Central memory CD8-positive, alpha-beta T cell (primary cell): Measurements from ENCODE around the gene STAB2.

Experiments used
- ATAC-seq: fragments of 150-1000 bp; cut with Tn5 transposase; replicated peaks from 2 replicates; pipeline ENCODE4 v1.10.0; 2022; ENCODE audit warnings: mild to moderate bottlenecking, moderate FRiP score, moderate number of reproducible peaks; ENCODE audit not compliant: poor library complexity, severe bottlenecking; ENCODE audit errors: extremely low read depth
- DNase-seq, 2 donors: peaks; one replicate each; pipeline ENCODE4 v3.0.0; 2021; ENCODE audit warnings: low spot score in 2 of 2
- H3K27ac Mint-ChIP-seq: one replicate; pipeline ENCODE4 v1.8.0; 2022; ENCODE audit warnings: low read depth, mild to moderate bottlenecking, moderate library complexity, mixed read lengths
- H3K27me3 Mint-ChIP-seq: one replicate; pipeline ENCODE4 v1.8.0; 2022; ENCODE audit warnings: mixed read lengths
- H3K36me3 Mint-ChIP-seq: one replicate; pipeline ENCODE4 v1.8.0; 2022; ENCODE audit warnings: mild to moderate bottlenecking, moderate library complexity, mixed read lengths; ENCODE audit not compliant: insufficient read depth
- H3K4me1 Mint-ChIP-seq: one replicate; pipeline ENCODE4 v1.8.0; 2022; ENCODE audit warnings: mixed read lengths
- H3K4me3 Mint-ChIP-seq: one replicate; pipeline ENCODE4 v1.8.0; 2022; ENCODE audit warnings: mild to moderate bottlenecking, moderate library complexity, mixed read lengths
- H3K9me3 Mint-ChIP-seq: one replicate; pipeline ENCODE4 v1.8.0; 2022; ENCODE audit warnings: mixed read lengths

Gene STAB2

GRCh38 chr12:103716517-103717196 is 129.6 kb downstream of the STAB2 start:
- Mint-ChIP-seq H3K27ac (no peak overlapping the region), H3K27me3 (peaks cover 29% of the 10 kb centered on the region), H3K4me1 (no peaks in the 10 kb centered on the region), H3K9me3 (no peaks in the 10 kb centered on the region), H3K4me3 (no peak overlapping the region), H3K36me3 (no peaks in the 10 kb centered on the region)
- ATAC-seq (no peak), DNase-seq (no peak)

GRCh38 chr12:103725398-103725797 is 138.3 kb downstream of the STAB2 start:
- no peak overlapping the region for H3K4me3 Mint-ChIP-seq
- ATAC-seq (no peak), DNase-seq (no peak)
- H3K27me3 Mint-ChIP-seq, result no peaks in the 10 kb centered on the region
- no peaks in the 10 kb centered on the region for H3K36me3 Mint-ChIP-seq
- H3K4me1 Mint-ChIP-seq, result no peaks in the 10 kb centered on the region
- H3K27ac Mint-ChIP-seq, result no peak overlapping the region
- no peaks in the 10 kb centered on the region for H3K9me3 Mint-ChIP-seq

DNA sequence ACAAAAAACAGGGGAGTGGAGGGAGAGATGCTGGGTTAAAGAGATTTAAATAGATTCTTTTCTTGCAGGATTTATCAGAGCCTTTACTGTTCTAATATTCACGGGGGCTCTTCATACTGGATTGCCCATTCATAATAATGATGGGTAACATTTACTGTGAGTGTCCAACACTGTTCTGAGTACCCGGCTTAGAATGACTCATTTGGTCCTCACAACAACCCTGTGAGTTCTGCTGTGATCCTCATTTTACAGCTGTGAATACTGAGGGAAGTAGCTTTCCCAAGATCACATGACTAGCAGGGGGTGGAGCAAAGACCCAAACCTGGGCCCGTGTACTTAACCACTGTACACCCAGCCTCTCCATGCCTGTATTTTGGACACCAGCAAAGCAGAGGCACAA is 140.6 kb downstream of the STAB2 start:
- Mint-ChIP-seq H3K9me3 (no peaks in the 10 kb centered on the region), H3K27ac (no peak overlapping the region), H3K4me3 (no peak overlapping the region), H3K36me3 (no peaks in the 10 kb centered on the region), H3K4me1 (no peaks in the 10 kb centered on the region), H3K27me3 (peaks cover 10% of the 10 kb centered on the region)
- ATAC-seq (no peak), DNase-seq (no peak)

DNA sequence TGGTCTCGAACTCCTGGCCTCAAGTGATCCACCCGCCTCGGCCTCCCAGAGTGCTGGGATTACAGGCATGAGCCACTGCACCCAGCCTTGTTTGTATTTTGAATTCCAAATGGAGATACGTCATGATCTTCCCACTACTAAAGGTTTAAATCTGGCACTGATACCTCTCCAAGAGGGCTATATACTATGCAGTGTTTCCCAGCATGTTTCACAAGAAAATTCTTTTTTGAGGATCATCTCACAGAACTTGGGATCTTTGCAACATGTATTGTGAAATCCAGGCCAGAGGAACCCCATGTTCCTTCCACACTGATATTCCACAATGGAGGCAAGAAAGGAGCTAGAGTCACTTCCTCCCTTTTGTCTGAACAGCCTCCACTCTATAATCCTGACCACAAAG is 141.2 kb downstream of the STAB2 start:
- DNase-seq, result no peak
- H3K27ac Mint-ChIP-seq, result no peak overlapping the region
- ATAC-seq, result no peak
- no peaks in the 10 kb centered on the region for H3K4me1 Mint-ChIP-seq
- peaks cover 10% of the 10 kb centered on the region for H3K27me3 Mint-ChIP-seq
- H3K9me3 Mint-ChIP-seq, result no peaks in the 10 kb centered on the region
- no peaks in the 10 kb centered on the region for H3K36me3 Mint-ChIP-seq
- H3K4me3 Mint-ChIP-seq, result no peak overlapping the region

GRCh38 chr12:103729499-103729898 is 142.4 kb downstream of the STAB2 start:
- ATAC-seq (no peak), DNase-seq (no peak)
- no peak overlapping the region for H3K27ac Mint-ChIP-seq

GRCh38 chr12:103731539-103731938 is 144.5 kb downstream of the STAB2 start:
- Mint-ChIP-seq H3K36me3 (no peaks in the 10 kb centered on the region), H3K27ac (no peak overlapping the region), H3K27me3 (peaks cover 10% of the 10 kb centered on the region), H3K4me3 (no peak overlapping the region), H3K4me1 (no peaks in the 10 kb centered on the region), H3K9me3 (no peaks in the 10 kb centered on the region)
- DNase-seq, result no peak
- ATAC-seq, result no peak

More at GRCh38 chr12:103729499-103729898, 142.4 kb downstream of the STAB2 start:
- no peak overlapping the region for H3K4me3 Mint-ChIP-seq
- H3K27me3 Mint-ChIP-seq, result peaks cover 10% of the 10 kb centered on the region
- H3K9me3 Mint-ChIP-seq, result no peaks in the 10 kb centered on the region
- no peaks in the 10 kb centered on the region for H3K4me1 Mint-ChIP-seq
- H3K36me3 Mint-ChIP-seq, result no peaks in the 10 kb centered on the region

DNA sequence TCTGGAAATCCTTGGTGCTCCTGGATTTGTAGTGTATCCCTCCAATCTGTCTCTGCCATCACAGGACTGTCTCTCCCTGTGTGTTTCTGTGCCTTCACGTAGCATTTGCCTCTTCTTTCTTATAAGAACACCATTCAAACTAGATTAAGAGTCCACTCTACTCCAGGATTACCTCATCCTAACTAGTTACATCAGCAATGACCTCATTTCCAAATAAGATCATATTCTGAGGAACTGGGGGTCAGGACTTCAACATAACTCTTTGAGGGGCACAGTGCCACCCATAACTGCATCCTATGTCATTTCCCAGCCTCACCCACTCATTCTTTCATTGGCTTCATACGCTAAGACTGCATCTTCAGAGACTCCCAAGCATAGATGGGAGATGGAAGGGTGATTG is 147.8 kb downstream of the STAB2 start:
- Mint-ChIP-seq H3K27me3 (peaks cover 10% of the 10 kb centered on the region), H3K36me3 (no peaks in the 10 kb centered on the region), H3K4me1 (no peaks in the 10 kb centered on the region), H3K9me3 (no peaks in the 10 kb centered on the region), H3K27ac (no peak overlapping the region), H3K4me3 (no peak overlapping the region)
- ATAC-seq, result no peak
- DNase-seq, result no peak

- no peaks in the 10 kb centered on the region for H3K36me3 Mint-ChIP-seq
- peaks cover 10% of the 10 kb centered on the region for H3K27me3 Mint-ChIP-seq
- DNase-seq (no peak), ATAC-seq (no peak)
- H3K27ac Mint-ChIP-seq, result no peak overlapping the region
- H3K4me1 Mint-ChIP-seq, result no peaks in the 10 kb centered on the region
- no peaks in the 10 kb centered on the region for H3K9me3 Mint-ChIP-seq
- no peak overlapping the region for H3K4me3 Mint-ChIP-seq
Measured at GRCh38 chr12:103735291-103735690, 148.2 kb downstream of the STAB2 start.

GRCh38 chr12:103736572-103736971 is 149.5 kb downstream of the STAB2 start:
- H3K27me3 Mint-ChIP-seq, result peaks cover 13% of the 10 kb centered on the region
- no peak overlapping the region for H3K4me3 Mint-ChIP-seq
- no peaks in the 10 kb centered on the region for H3K9me3 Mint-ChIP-seq
- no peak overlapping the region for H3K27ac Mint-ChIP-seq
- H3K4me1 Mint-ChIP-seq, result no peaks in the 10 kb centered on the region
- no peak for DNase-seq
- no peaks in the 10 kb centered on the region for H3K36me3 Mint-ChIP-seq
- ATAC-seq, result no peak

GRCh38 chr12:103737881-103738280 is 150.8 kb downstream of the STAB2 start:
- no peaks in the 10 kb centered on the region for H3K9me3 Mint-ChIP-seq
- no peaks in the 10 kb centered on the region for H3K4me1 Mint-ChIP-seq
- H3K27me3 Mint-ChIP-seq, result peaks cover 8% of the 10 kb centered on the region
- DNase-seq, result no peak
- no peak for ATAC-seq
- H3K27ac Mint-ChIP-seq, result no peak overlapping the region
- no peak overlapping the region for H3K4me3 Mint-ChIP-seq
- no peaks in the 10 kb centered on the region for H3K36me3 Mint-ChIP-seq

GRCh38 chr12:103742349-103742932 is 155.4 kb downstream of the STAB2 start:
- no peak for DNase-seq
- Mint-ChIP-seq H3K4me1 (no peaks in the 10 kb centered on the region), H3K4me3 (no peak overlapping the region), H3K27ac (no peak overlapping the region), H3K27me3 (peaks cover 21% of the 10 kb centered on the region), H3K36me3 (no peaks in the 10 kb centered on the region), H3K9me3 (no peaks in the 10 kb centered on the region)
- no peak for ATAC-seq

DNA sequence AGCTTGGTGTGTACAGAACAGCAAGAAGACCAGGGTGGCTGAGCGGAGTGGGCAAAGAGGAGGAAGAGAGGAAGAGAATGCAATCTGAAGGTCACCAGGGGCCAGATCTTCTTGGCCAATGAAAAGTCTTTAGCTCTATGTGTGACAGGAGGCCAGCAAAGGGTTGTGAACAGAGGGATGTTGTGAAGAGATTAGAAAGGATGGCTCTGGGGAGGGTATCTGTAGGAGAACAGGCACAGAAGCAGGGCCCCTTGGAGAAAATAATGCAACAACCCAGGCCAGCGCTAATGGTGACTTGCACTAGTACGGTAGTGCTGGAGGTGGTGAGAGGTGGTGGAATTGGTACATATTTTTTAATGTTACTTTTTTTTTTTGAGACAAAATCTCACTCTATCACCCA is 156.7 kb downstream of the STAB2 start:
- no peaks in the 10 kb centered on the region for H3K4me1 Mint-ChIP-seq
- no peak overlapping the region for H3K4me3 Mint-ChIP-seq
- H3K9me3 Mint-ChIP-seq, result no peaks in the 10 kb centered on the region
- no peak for ATAC-seq
- no peak for DNase-seq
- peaks cover 21% of the 10 kb centered on the region for H3K27me3 Mint-ChIP-seq
- no peaks in the 10 kb centered on the region for H3K36me3 Mint-ChIP-seq
- H3K27ac Mint-ChIP-seq, result no peak overlapping the region

GRCh38 chr12:103745962-103746361 is 158.9 kb downstream of the STAB2 start:
- Mint-ChIP-seq H3K27ac (no peak overlapping the region), H3K4me3 (no peak overlapping the region), H3K9me3 (no peaks in the 10 kb centered on the region)

More at GRCh38 chr12:103745962-103746361, 158.9 kb downstream of the STAB2 start:
- Mint-ChIP-seq H3K36me3 (no peaks in the 10 kb centered on the region), H3K27me3 (peaks cover 30% of the 10 kb centered on the region), H3K4me1 (no peaks in the 10 kb centered on the region)
- DNase-seq (no peak), ATAC-seq (no peak)
